Endothelial cell (in vitro differentiated cells): ENCODE results near the gene LAD1. TPM values are rescaled to one million over a fixed set of nuclear protein-coding genes. Genes with fewer than 3 reads are reported as not detected.

ENCODE experiments used
- DNase-seq: peaks from one replicate; pipeline ENCODE4 v3.0.0; 2021; ENCODE audit warnings: low spot score
- H3K27ac Mint-ChIP-seq: one replicate; pipeline ENCODE4 v1.8.0; 2021; ENCODE audit warnings: mixed read lengths, inconsistent platforms; ENCODE audit not compliant: unreplicated experiment
- H3K27me3 Mint-ChIP-seq: one replicate; pipeline ENCODE4 v1.8.0; 2021; ENCODE audit warnings: mild to moderate bottlenecking, moderate library complexity, mixed read lengths, inconsistent platforms; ENCODE audit not compliant: unreplicated experiment
- H3K36me3 Mint-ChIP-seq: one replicate; pipeline ENCODE4 v1.8.0; 2021; ENCODE audit warnings: mild to moderate bottlenecking, low read depth, mixed read lengths, inconsistent platforms; ENCODE audit not compliant: unreplicated experiment
- H3K4me1 Mint-ChIP-seq: one replicate; pipeline ENCODE4 v1.8.0; 2021; ENCODE audit warnings: mild to moderate bottlenecking, mixed read lengths, inconsistent platforms; ENCODE audit not compliant: unreplicated experiment
- H3K4me3 Mint-ChIP-seq: one replicate; pipeline ENCODE4 v1.8.0; 2021; ENCODE audit warnings: mild to moderate bottlenecking, mixed read lengths, inconsistent platforms; ENCODE audit not compliant: unreplicated experiment
- H3K9me3 Mint-ChIP-seq: one replicate; pipeline ENCODE4 v1.8.0; 2021; ENCODE audit warnings: mixed read lengths, inconsistent platforms; ENCODE audit not compliant: unreplicated experiment
- CTCF ChIP-seq: fragments of 200-600 bp; sonication (generic); IDR thresholded peaks from one replicate; pipeline ENCODE4 v1.5.0; 2021; ENCODE audit warnings: antibody characterized with exemption; ENCODE audit not compliant: unreplicated experiment
- total RNA-seq: library from RNA; stranded (reverse); fragmentation: NEBNext Ultra II Directional; extraction: Animal tissue kit (Norgen Biotek cat#: 25700); gene quantifications from one replicate; pipeline ENCODE4 v1.2.1, GENCODE V29; 2021; ENCODE audit not compliant: unreplicated experiment

The LAD1 gene
- total RNA-seq, 1 donor from 2014 or later = 0.59 TPM

GRCh38 chr1:201423655-201424054 lies 24.5 kb upstream of the LAD1 start:
- H3K4me1 Mint-ChIP-seq = no peaks in the 10 kb centered on the region
- no peak overlapping the region for H3K27ac Mint-ChIP-seq
- DNase-seq = no peak
- no peaks in the 10 kb centered on the region for H3K36me3 Mint-ChIP-seq
- no peak overlapping the region for H3K4me3 Mint-ChIP-seq
- TF ChIP-seq CTCF = no peak
- H3K27me3 Mint-ChIP-seq = peaks cover 12% of the 10 kb centered on the region
- H3K9me3 Mint-ChIP-seq = no peaks in the 10 kb centered on the region

- Mint-ChIP-seq H3K27me3 (peaks cover 12% of the 10 kb centered on the region), H3K36me3 (no peaks in the 10 kb centered on the region), H3K27ac (no peak overlapping the region), H3K4me3 (no peak overlapping the region), H3K4me1 (no peaks in the 10 kb centered on the region), H3K9me3 (no peaks in the 10 kb centered on the region)
- no peak for DNase-seq
- TF ChIP-seq CTCF = no peak
These were observed 23.4 kb upstream of the LAD1 start for GRCh38 chr1:201422436-201423030.

- H3K4me1 Mint-ChIP-seq = no peaks in the 10 kb centered on the region
- no peak overlapping the region for H3K27ac Mint-ChIP-seq
- no peaks in the 10 kb centered on the region for H3K9me3 Mint-ChIP-seq
- H3K27me3 Mint-ChIP-seq = peaks cover 10% of the 10 kb centered on the region
- no peak for DNase-seq
- TF ChIP-seq CTCF = no peak
- H3K4me3 Mint-ChIP-seq = no peak overlapping the region
- no peaks in the 10 kb centered on the region for H3K36me3 Mint-ChIP-seq
These were observed 22.9 kb upstream of the LAD1 start for GRCh38 chr1:201422026-201422425.

GRCh38 chr1:201421041-201421440 lies 21.9 kb upstream of the LAD1 start:
- H3K27ac Mint-ChIP-seq = no peak overlapping the region
- no peaks in the 10 kb centered on the region for H3K9me3 Mint-ChIP-seq
- no peak for DNase-seq
- no peaks in the 10 kb centered on the region for H3K36me3 Mint-ChIP-seq
- no peak overlapping the region for H3K4me3 Mint-ChIP-seq
- no peaks in the 10 kb centered on the region for H3K4me1 Mint-ChIP-seq
- no peak for TF ChIP-seq CTCF
- peaks cover 9% of the 10 kb centered on the region for H3K27me3 Mint-ChIP-seq

- H3K9me3 Mint-ChIP-seq = no peaks in the 10 kb centered on the region
- no peak for TF ChIP-seq CTCF
- H3K4me3 Mint-ChIP-seq = no peak overlapping the region
- peaks cover 7% of the 10 kb centered on the region for H3K27me3 Mint-ChIP-seq
- H3K27ac Mint-ChIP-seq = no peak overlapping the region
- DNase-seq = no peak
- H3K36me3 Mint-ChIP-seq = no peaks in the 10 kb centered on the region
- H3K4me1 Mint-ChIP-seq = no peaks in the 10 kb centered on the region
These were observed 21.5 kb upstream of the LAD1 start for GRCh38 chr1:201420608-201421002.
